Liver (tissue), 9 donors: Measurements from ENCODE around the gene KDM1B. TPM values are rescaled to one million over a fixed set of nuclear protein-coding genes. Genes with fewer than 3 reads are reported as not detected.

Experiments
- DNase-seq: peaks from one replicate; pipeline ENCODE4 v3.0.0-alpha.2; 2017; ENCODE audit warnings: low spot score
- H3K27ac ChIP-seq, 2 donors: one replicate each; pipeline ENCODE4 v1.7.0; 2013; ENCODE audit warnings: inconsistent platforms in 2 of 2, low read length in 2 of 2, control low read depth in 1 of 2, low read depth in 1 of 2, mild to moderate bottlenecking in 1 of 2
- H3K27me3 ChIP-seq, 4 donors: one replicate each; pipeline versions ENCODE4 v1.6.1 to v1.7.0; 2013; ENCODE audit warnings: low read length in 3 of 4, inconsistent platforms in 1 of 4, mild to moderate bottlenecking in 1 of 4, moderate library complexity in 1 of 4; ENCODE audit not compliant: control insufficient read depth in 4 of 4, insufficient read depth in 4 of 4
- H3K36me3 ChIP-seq, 4 donors: one replicate each; pipeline versions ENCODE4 v1.6.1 to v1.7.0; 2013; ENCODE audit warnings: low read length in 3 of 4, mild to moderate bottlenecking in 3 of 4, low read depth in 1 of 4, moderate library complexity in 1 of 4; ENCODE audit not compliant: control insufficient read depth in 4 of 4, insufficient read depth in 3 of 4
- H3K4me1 ChIP-seq, 4 donors: one replicate each; pipeline versions ENCODE4 v1.6.1 to v1.7.0; 2013; ENCODE audit warnings: low read length in 3 of 4, mild to moderate bottlenecking in 3 of 4, moderate library complexity in 1 of 4; ENCODE audit not compliant: control insufficient read depth in 4 of 4, insufficient read depth in 4 of 4
- H3K4me3 ChIP-seq, 3 donors: one replicate each; pipeline versions ENCODE4 v1.6.1 to v1.7.0; 2013; ENCODE audit warnings: low read length in 3 of 3, control low read depth in 1 of 3, low read depth in 1 of 3, mild to moderate bottlenecking in 1 of 3
- H3K9ac ChIP-seq, 2 donors: one replicate each; pipeline ENCODE4 v1.7.0; 2013; ENCODE audit warnings: low read length in 2 of 2, mild to moderate bottlenecking in 2 of 2, moderate library complexity in 2 of 2, control low read depth in 1 of 2, low read depth in 1 of 2
- H3K9me3 ChIP-seq, 4 donors: one replicate each; pipeline versions ENCODE4 v1.6.1 to v1.7.0; 2013; ENCODE audit warnings: low read length in 3 of 4; ENCODE audit not compliant: control insufficient read depth in 4 of 4
- EGR1 ChIP-seq, 2 donors: IDR thresholded peaks; 2 replicates each; pipeline ENCODE4 v1.6.1; 2016 to 2018; ENCODE audit warnings: antibody characterized with exemption in 2 of 2, low read depth in 2 of 2
- FOXA1 ChIP-seq: IDR thresholded peaks from 2 replicates; pipeline ENCODE4 v1.6.1; 2016; ENCODE audit warnings: antibody characterized with exemption
- GABPA ChIP-seq, 2 donors: IDR thresholded peaks in 1 of 2; conservative IDR thresholded peaks in 1 of 2; 2 replicates each; pipeline ENCODE4 v1.6.1; 2016; ENCODE audit warnings: antibody characterized with exemption in 2 of 2, mild to moderate bottlenecking in 1 of 2, moderate library complexity in 1 of 2
- HNF4A ChIP-seq, 2 donors: conservative IDR thresholded peaks; 2 replicates each; pipeline ENCODE4 v1.6.1; 2016; ENCODE audit warnings: antibody characterized with exemption in 2 of 2, mild to moderate bottlenecking in 2 of 2
- HNF4G ChIP-seq: IDR thresholded peaks from 2 replicates; pipeline ENCODE4 v1.6.1; 2016; ENCODE audit warnings: antibody characterized with exemption
- JUND ChIP-seq, 2 donors: IDR thresholded peaks; 2 replicates each; pipeline ENCODE4 v1.6.1; 2016; ENCODE audit warnings: antibody characterized with exemption in 2 of 2
- NR2F2 ChIP-seq: IDR thresholded peaks from 2 replicates; pipeline ENCODE4 v1.6.1; 2016; ENCODE audit warnings: antibody characterized with exemption
- RAD21 ChIP-seq, 2 donors: IDR thresholded peaks; 2 replicates each; pipeline ENCODE4 v1.6.1; 2016; ENCODE audit warnings: antibody characterized with exemption in 2 of 2, mild to moderate bottlenecking in 2 of 2
- RXRA ChIP-seq, 2 donors: IDR thresholded peaks; 2 replicates each; pipeline ENCODE4 v1.6.1; 2017 to 2018; ENCODE audit warnings: antibody characterized with exemption in 2 of 2, mild to moderate bottlenecking in 1 of 2
- SP1 ChIP-seq: IDR thresholded peaks from 2 replicates; pipeline ENCODE4 v1.6.1; 2018; ENCODE audit warnings: antibody characterized with exemption, mild to moderate bottlenecking
- TAF1 ChIP-seq: conservative IDR thresholded peaks from 2 replicates; pipeline ENCODE4 v1.6.1; 2016; ENCODE audit warnings: antibody characterized with exemption, mild to moderate bottlenecking
- YY1 ChIP-seq: IDR thresholded peaks from 2 replicates; pipeline ENCODE4 v1.6.1; 2016; ENCODE audit warnings: antibody characterized with exemption, mild to moderate bottlenecking
- WGBS: extraction: QIAGEN DNeasy Blood & Tissue Kit; methylation state at CpG from one replicate; pipeline ENCODE4 v1.1.7; 2013; 5-methylcytosine and 5-hydroxymethylcytosine counted together
- polyA plus RNA-seq, 2 donors: library from polyadenylated mRNA; stranded (reverse) in 1 of 2; unstranded in 1 of 2; fragments of 200-250 nt in 1 of 2; fragments of >200 nt in 1 of 2; fragmentation: Nextera tagmentation in 1 of 2; extraction: Ambion mirVana in 1 of 2; gene quantifications; one replicate each; pipeline versions ENCODE4 v1.2.1 to v1.2.3, GENCODE V29; 2013 to 2015
- total RNA-seq, 2 donors: library from RNA; depleted of rRNA; stranded (reverse); fragments of >200 nt; gene quantifications; one replicate each; pipeline ENCODE4 v1.2.3, GENCODE V29; 2014
- TF ChIP-seq, protein P1 (sequence below): fragments of 150-350 bp; IDR thresholded peaks from 2 replicates; pipeline ENCODE4 v1.5.1; 2017; ENCODE audit warnings: improper control_type of control experiment, low read depth, low read length; ENCODE audit not compliant: missing input control
- TF ChIP-seq, protein P2 (sequence below): IDR thresholded peaks from 2 replicates; pipeline ENCODE4 v1.6.1; 2016; ENCODE audit warnings: antibody characterized with exemption
- TF ChIP-seq, protein P3 (sequence below): IDR thresholded peaks from 2 replicates; pipeline ENCODE4 v1.6.1; 2016; ENCODE audit warnings: antibody characterized with exemption
- donor health status: healthy.
- donor health status: healthy.
- donor health status: healthy.
- donor health status: healthy.
- donor health status: healthy.

Gene KDM1B
- total and polyA plus RNA-seq, 4 donors: 1.6 to 10.2 (median 6.7) TPM

DNA sequence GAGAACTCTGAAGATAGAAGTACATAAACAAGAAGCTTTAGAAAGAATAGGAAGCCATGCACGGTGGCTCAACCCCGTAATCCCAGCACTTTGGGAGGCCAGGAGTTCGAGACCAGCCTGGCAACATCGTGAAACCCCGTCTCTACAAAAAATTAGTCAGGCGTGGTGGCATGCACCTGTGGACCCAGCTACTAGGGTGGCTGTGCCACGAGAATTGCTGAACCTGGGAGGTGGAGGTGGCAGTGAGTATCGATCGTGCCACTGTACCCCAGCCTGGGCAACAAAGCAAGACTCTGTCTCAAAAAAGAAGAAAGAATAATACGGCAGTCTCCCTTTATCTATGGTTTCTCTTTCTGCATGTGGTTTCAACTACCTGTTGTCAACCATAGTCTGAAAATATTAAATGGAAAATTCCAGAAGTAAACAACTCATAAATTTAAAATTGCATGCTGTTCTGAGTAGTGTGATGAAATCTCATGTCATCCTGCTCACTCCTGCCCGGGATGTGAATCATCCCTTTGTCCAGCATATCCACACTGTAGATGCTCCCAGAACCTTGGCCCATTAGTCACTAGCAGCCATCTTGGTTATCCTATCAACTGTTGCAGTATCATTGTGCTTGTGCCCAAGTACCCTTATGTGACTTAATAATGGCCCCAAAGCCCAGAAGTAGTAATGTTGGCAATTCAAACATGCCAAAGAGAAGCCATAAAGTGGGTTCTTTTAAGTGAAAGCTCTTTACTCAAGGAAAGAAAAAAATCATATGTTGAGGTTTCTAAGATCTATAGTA lies 87.0 kb downstream of the KDM1B start:
- 93% methylated on average over 11 of the region's 11 CpGs for WGBS
- Histone ChIP-seq H3K4me1 (no peaks in the 10 kb centered on the region), H3K27ac (no peak overlapping the region), H3K36me3 (peaks cover 4 to 32% (median 25%) of the 10 kb centered on the region in 4 donors), H3K9ac (no peak overlapping the region), H3K27me3 (no peaks in the 10 kb centered on the region), H3K4me3 (no peak overlapping the region), H3K9me3 (no peaks in the 10 kb centered on the region)
- TF ChIP-seq HNF4A (conservative IDR thresholded peaks at IDR 0.05) (no peak), JUND (IDR thresholded peaks at IDR 0.05) (no peak), GABPA (IDR thresholded peaks at IDR 0.05 in 1 of 2, conservative IDR thresholded peaks at IDR 0.05 in 1 of 2) (no peak), EGR1 (IDR thresholded peaks at IDR 0.05; ENCODE audit: low read depth in 2 of 2) (no peak), RAD21 (IDR thresholded peaks at IDR 0.05) (no peak), SP1 (no peak), FOXA1 (no peak)
- TF ChIP-seq, protein P1, sequence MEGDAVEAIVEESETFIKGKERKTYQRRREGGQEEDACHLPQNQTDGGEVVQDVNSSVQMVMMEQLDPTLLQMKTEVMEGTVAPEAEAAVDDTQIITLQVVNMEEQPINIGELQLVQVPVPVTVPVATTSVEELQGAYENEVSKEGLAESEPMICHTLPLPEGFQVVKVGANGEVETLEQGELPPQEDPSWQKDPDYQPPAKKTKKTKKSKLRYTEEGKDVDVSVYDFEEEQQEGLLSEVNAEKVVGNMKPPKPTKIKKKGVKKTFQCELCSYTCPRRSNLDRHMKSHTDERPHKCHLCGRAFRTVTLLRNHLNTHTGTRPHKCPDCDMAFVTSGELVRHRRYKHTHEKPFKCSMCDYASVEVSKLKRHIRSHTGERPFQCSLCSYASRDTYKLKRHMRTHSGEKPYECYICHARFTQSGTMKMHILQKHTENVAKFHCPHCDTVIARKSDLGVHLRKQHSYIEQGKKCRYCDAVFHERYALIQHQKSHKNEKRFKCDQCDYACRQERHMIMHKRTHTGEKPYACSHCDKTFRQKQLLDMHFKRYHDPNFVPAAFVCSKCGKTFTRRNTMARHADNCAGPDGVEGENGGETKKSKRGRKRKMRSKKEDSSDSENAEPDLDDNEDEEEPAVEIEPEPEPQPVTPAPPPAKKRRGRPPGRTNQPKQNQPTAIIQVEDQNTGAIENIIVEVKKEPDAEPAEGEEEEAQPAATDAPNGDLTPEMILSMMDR: no peak
- no peak for DNase-seq

DNA sequence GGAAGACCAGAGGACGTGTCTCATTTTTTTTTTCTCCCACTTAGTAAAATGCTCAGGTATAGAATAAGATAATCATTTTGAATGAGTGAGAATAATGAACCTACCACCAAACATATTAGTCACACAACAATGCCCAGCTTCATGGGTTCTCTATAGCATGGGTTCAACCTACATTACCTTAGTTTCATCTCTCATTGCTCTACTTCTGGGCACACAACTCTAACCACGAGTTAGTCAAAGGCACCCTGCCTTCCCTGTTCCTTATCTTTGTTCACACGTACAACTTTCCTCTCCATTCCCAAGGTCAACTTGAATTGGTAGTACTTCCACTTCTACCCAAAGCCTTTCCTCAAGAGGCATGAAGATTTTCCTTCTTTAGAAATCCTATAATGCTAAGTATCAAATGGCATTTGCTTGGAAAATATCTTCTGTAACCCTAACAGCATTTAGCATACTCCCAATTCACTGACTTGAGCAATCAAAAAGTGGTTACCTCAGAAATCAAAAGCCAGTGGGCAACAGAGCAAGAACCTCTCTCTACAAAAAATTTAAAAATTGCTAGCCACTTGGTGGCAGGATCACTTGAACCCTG lies 88.2 kb downstream of the KDM1B start:
- DNase-seq: no peak
- no peak overlapping the region for H3K4me3 ChIP-seq
- TF ChIP-seq, protein P1: no peak
- no peak for TF ChIP-seq YY1
- TF ChIP-seq, protein P2, sequence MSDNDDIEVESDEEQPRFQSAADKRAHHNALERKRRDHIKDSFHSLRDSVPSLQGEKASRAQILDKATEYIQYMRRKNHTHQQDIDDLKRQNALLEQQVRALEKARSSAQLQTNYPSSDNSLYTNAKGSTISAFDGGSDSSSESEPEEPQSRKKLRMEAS: no peak
- TF ChIP-seq RAD21 (IDR thresholded peaks at IDR 0.05): no peak
- TF ChIP-seq RXRA (IDR thresholded peaks at IDR 0.05): no peak
- no peak for TF ChIP-seq HNF4G
- no peak for TF ChIP-seq EGR1 (IDR thresholded peaks at IDR 0.05; ENCODE audit: low read depth in 2 of 2)
- TF ChIP-seq, protein P3, sequence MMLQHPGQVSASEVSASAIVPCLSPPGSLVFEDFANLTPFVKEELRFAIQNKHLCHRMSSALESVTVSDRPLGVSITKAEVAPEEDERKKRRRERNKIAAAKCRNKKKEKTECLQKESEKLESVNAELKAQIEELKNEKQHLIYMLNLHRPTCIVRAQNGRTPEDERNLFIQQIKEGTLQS: no peak
- no peak for TF ChIP-seq TAF1
- no peak for TF ChIP-seq NR2F2
- TF ChIP-seq JUND (IDR thresholded peaks at IDR 0.05): no peak
- 85% methylated on average over 3 of the region's 3 CpGs for WGBS
- H3K27me3 ChIP-seq: no peaks in the 10 kb centered on the region
- H3K27ac ChIP-seq: no peak overlapping the region
- no peaks in the 10 kb centered on the region for H3K9me3 ChIP-seq
- peaks cover 2 to 32% (median 25%) of the 10 kb centered on the region in 4 donors for H3K36me3 ChIP-seq
- no peak overlapping the region for H3K9ac ChIP-seq
- H3K4me1 ChIP-seq: no peaks in the 10 kb centered on the region
